Loucy (cell line): ENCODE data around the gene ZFAND3.

Experiments
- H2AFZ ChIP-seq: fragments of 200-600 bp; sonication (generic); 2 replicates; pipeline ENCODE4 v1.6.0; 2016; ENCODE audit warnings: antibody characterized with exemption, mild to moderate bottlenecking, low read length, moderate library complexity
- H3F3A ChIP-seq: fragments of 200-600 bp; 2 replicates; pipeline ENCODE4 v1.6.0; 2016; ENCODE audit warnings: antibody characterized with exemption, low read depth, mild to moderate bottlenecking
- H3K27me3 ChIP-seq: fragments of 200-600 bp; sonication (generic); 2 replicates; pipeline ENCODE4 v1.6.1; 2014; ENCODE audit warnings: low read length, mild to moderate bottlenecking; ENCODE audit not compliant: insufficient read depth, poor library complexity, severe bottlenecking
- H3K36me3 ChIP-seq: fragments of 200-600 bp; sonication (generic); 2 replicates; pipeline ENCODE4 v1.6.1; 2016; ENCODE audit warnings: low read length; ENCODE audit not compliant: insufficient read depth
- H3K4me1 ChIP-seq: fragments of 200-600 bp; sonication (generic); 2 replicates; pipeline ENCODE4 v1.5.1; 2014; ENCODE audit warnings: low read length, mild to moderate bottlenecking; ENCODE audit not compliant: insufficient read depth, poor library complexity, severe bottlenecking
- H3K4me2 ChIP-seq: fragments of 200-600 bp; sonication (generic); 2 replicates; pipeline ENCODE4 v1.6.0; 2014; ENCODE audit warnings: antibody characterized with exemption, low read length, low read depth, mild to moderate bottlenecking; ENCODE audit not compliant: poor library complexity, severe bottlenecking
- H3K4me3 ChIP-seq: fragments of 200-600 bp; sonication (generic); 2 replicates; pipeline ENCODE4 v1.5.1; 2014; ENCODE audit warnings: low read length, mild to moderate bottlenecking, mixed read lengths; ENCODE audit not compliant: poor library complexity, severe bottlenecking
- H3K79me2 ChIP-seq: fragments of 200-600 bp; sonication (generic); 2 replicates; pipeline ENCODE4 v1.6.1; 2014; ENCODE audit warnings: low read length; ENCODE audit not compliant: insufficient read depth
- H3K9ac ChIP-seq: fragments of 200-600 bp; sonication (generic); 2 replicates; pipeline ENCODE4 v1.6.0; 2014; ENCODE audit warnings: mild to moderate bottlenecking, low read depth, low read length, moderate library complexity; ENCODE audit not compliant: poor library complexity, severe bottlenecking
- H3K9me2 ChIP-seq: fragments of 200-600 bp; sonication (generic); replicated peaks from 2 replicates; pipeline ENCODE4 v1.6.1; 2016; ENCODE audit warnings: low read depth, low read length, mixed read lengths
- H3K9me3 ChIP-seq: fragments of 200-600 bp; sonication (generic); 2 replicates; pipeline ENCODE4 v1.6.1; 2014; ENCODE audit warnings: mild to moderate bottlenecking, antibody characterized with exemption, low read length, low read depth; ENCODE audit not compliant: insufficient read depth
- H4K20me1 ChIP-seq: fragments of 200-600 bp; sonication (generic); 2 replicates; pipeline ENCODE4 v1.6.0; 2014; ENCODE audit warnings: antibody characterized with exemption, low read length, mild to moderate bottlenecking; ENCODE audit not compliant: insufficient read depth, poor library complexity, severe bottlenecking
- EZH2phosphoT487 ChIP-seq: fragments of 200-600 bp; IDR thresholded peaks from 2 replicates; pipeline ENCODE4 v1.6.1; 2018; ENCODE audit warnings: antibody characterized with exemption, mild to moderate bottlenecking, moderate library complexity, borderline replicate concordance
- TF ChIP-seq, protein P1 (sequence below): fragments of 200-600 bp; sonication (generic); conservative IDR thresholded peaks from 2 replicates; pipeline ENCODE4 v1.5.1; 2014; ENCODE audit warnings: mild to moderate bottlenecking, antibody characterized with exemption, low read length

ZFAND3 gene

DNA sequence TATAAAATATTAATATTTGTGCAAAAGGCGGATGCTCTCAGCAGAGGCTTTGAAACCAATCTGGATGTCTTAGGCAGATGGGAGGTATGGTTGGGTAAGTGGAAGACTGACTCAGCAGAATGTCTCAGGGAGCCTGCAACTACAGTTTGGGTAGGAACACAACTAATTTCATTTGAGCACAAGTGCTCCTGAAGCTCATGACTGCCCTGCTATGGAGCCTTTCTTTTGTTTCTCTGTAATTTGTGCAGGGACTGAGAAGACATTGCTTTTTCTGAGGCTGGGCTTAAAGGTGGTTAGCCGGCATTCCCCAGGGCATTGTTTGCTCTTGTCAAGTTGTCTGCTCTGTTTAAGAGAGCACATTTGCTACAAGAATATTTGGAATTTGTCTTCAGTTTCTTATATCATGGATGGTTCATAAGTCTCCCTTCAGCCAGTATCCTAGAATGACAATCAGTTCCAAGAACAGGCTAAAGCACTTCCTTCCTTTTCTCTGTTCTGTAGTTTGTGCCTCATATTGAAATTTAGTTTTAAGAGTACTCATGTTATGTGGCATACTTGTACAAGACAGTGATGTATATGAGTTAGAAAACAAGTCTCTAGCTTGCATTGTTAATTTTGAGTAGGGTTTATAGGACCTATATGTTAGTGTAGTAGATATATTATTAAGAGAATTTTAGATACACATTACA, 208.3 kb downstream of the ZFAND3 start:
- Histone ChIP-seq H3F3A (no peaks in the 10 kb centered on the region), H3K4me3 (no peak overlapping the region), H3K79me2 (peaks cover 72% of the 10 kb centered on the region), H4K20me1 (peaks cover 17% of the 10 kb centered on the region), H2AFZ (no peak overlapping the region), H3K36me3 (no peaks in the 10 kb centered on the region), H3K9ac (no peak overlapping the region), H3K27me3 (no peaks in the 10 kb centered on the region), H3K9me2 (no peaks in the 10 kb centered on the region), H3K4me1 (peaks cover 14% of the 10 kb centered on the region), H3K4me2 (no peak overlapping the region), H3K9me3 (no peaks in the 10 kb centered on the region)
- TF ChIP-seq EZH2phosphoT487: no peak
- TF ChIP-seq, protein P1, sequence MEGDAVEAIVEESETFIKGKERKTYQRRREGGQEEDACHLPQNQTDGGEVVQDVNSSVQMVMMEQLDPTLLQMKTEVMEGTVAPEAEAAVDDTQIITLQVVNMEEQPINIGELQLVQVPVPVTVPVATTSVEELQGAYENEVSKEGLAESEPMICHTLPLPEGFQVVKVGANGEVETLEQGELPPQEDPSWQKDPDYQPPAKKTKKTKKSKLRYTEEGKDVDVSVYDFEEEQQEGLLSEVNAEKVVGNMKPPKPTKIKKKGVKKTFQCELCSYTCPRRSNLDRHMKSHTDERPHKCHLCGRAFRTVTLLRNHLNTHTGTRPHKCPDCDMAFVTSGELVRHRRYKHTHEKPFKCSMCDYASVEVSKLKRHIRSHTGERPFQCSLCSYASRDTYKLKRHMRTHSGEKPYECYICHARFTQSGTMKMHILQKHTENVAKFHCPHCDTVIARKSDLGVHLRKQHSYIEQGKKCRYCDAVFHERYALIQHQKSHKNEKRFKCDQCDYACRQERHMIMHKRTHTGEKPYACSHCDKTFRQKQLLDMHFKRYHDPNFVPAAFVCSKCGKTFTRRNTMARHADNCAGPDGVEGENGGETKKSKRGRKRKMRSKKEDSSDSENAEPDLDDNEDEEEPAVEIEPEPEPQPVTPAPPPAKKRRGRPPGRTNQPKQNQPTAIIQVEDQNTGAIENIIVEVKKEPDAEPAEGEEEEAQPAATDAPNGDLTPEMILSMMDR: no peak

DNA sequence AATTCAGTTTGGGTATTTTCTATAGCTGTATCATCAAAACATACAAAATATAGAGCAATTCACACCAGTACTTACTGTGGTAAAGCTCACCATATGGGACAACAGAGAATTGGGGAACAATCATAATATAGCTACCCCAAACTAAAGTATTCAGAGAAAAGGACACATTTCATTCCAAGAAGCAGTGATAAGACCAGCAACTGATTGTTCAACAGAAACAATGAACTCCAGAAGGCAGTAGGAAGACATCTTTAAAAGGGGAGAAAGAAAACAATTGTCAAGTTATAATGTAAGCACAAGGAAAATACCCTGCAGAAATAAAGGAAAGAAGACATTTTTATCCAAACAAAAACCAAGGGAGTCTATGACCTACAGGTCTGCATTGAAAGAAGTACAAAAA, 210.9 kb downstream of the ZFAND3 start:
- no peaks in the 10 kb centered on the region for H3K9me3 ChIP-seq
- H3K36me3 ChIP-seq: no peaks in the 10 kb centered on the region
- H3K9me2 ChIP-seq: no peaks in the 10 kb centered on the region
- peaks cover 65% of the 10 kb centered on the region for H3K79me2 ChIP-seq
- no peak overlapping the region for H3K4me2 ChIP-seq
- H3K27me3 ChIP-seq: no peaks in the 10 kb centered on the region
- peaks cover 24% of the 10 kb centered on the region for H3K4me1 ChIP-seq
- H3K9ac ChIP-seq: no peak overlapping the region
- H2AFZ ChIP-seq: no peak overlapping the region
- peaks cover 31% of the 10 kb centered on the region for H4K20me1 ChIP-seq
- TF ChIP-seq EZH2phosphoT487: no peak
- TF ChIP-seq, protein P1: no peak
- no peaks in the 10 kb centered on the region for H3F3A ChIP-seq
- H3K4me3 ChIP-seq: no peak overlapping the region

DNA sequence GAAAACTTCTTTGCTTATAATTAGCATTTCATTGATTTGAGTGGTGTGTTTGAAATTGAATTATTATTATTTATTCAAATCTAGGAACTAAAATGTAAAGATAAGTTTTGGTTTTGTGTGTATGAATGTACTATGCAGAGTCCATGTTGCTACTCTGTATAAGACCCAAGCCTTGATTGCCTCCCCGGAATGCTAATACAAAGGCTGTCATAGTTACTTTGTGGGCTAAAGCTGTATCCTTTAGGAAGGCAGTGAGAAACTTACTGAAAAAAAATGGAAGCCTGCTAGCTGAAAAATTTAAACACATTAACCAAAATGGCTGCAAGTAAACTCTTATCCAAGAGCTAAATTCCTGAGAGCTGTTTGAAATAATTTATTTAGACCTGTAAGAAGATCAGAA, 213.3 kb downstream of the ZFAND3 start:
- Histone ChIP-seq H4K20me1 (peaks cover 26% of the 10 kb centered on the region), H3K27me3 (no peaks in the 10 kb centered on the region), H3K79me2 (peaks cover 67% of the 10 kb centered on the region)

More for the DNA sequence above, 213.3 kb downstream of the ZFAND3 start:
- Histone ChIP-seq H3K4me3 (no peak overlapping the region), H3K9me3 (no peaks in the 10 kb centered on the region), H3K4me1 (peaks cover 22% of the 10 kb centered on the region), H3K36me3 (no peaks in the 10 kb centered on the region), H3F3A (no peaks in the 10 kb centered on the region), H3K4me2 (no peak overlapping the region), H3K9me2 (no peaks in the 10 kb centered on the region), H2AFZ (no peak overlapping the region), H3K9ac (no peak overlapping the region)
- TF ChIP-seq, protein P1: no peak
- no peak for TF ChIP-seq EZH2phosphoT487
